ENCODE results near the gene HRH1.

The HRH1 gene

GRCh38 chr3:11146773-11147660 is 7.3 kb upstream of the HRH1 start:
- Histone ChIP-seq H3K4me3 (ENCODE audit: low read depth, low read length) (no peak overlapping the region), H3K4me1 (no peaks in the 10 kb centered on the region), H3K79me2 (no peaks in the 10 kb centered on the region), H3K27me3 (ENCODE audit: control insufficient read depth, insufficient read depth, low read length) (no peaks in the 10 kb centered on the region), H3K4me2 (ENCODE audit: low read length) (no peak overlapping the region), H3K27ac (no peak overlapping the region), H3K36me3 (ENCODE audit: control insufficient read depth, insufficient read depth, low read length) (no peaks in the 10 kb centered on the region), H2AFZ (no peak overlapping the region), H3K9me3 (ENCODE audit: control insufficient read depth, low read length) (no peaks in the 10 kb centered on the region), H3K9ac (no peak overlapping the region)
- no peak for TF ChIP-seq CTCF (IDR thresholded peaks at IDR 0.05)

GRCh38 chr3:11150256-11150655 is 4.0 kb upstream of the HRH1 start:
- Histone ChIP-seq H3K27me3 (ENCODE audit: control insufficient read depth, insufficient read depth, low read length) (no peaks in the 10 kb centered on the region), H2AFZ (no peak overlapping the region), H3K9ac (no peak overlapping the region), H3K4me3 (ENCODE audit: low read depth, low read length) (no peak overlapping the region), H3K9me3 (ENCODE audit: control insufficient read depth, low read length) (no peaks in the 10 kb centered on the region), H3K79me2 (no peaks in the 10 kb centered on the region), H3K36me3 (ENCODE audit: control insufficient read depth, insufficient read depth, low read length) (no peaks in the 10 kb centered on the region), H3K4me1 (no peaks in the 10 kb centered on the region), H3K4me2 (ENCODE audit: low read length) (no peak overlapping the region), H3K27ac (no peak overlapping the region)
- TF ChIP-seq CTCF (IDR thresholded peaks at IDR 0.05), result no peak

GRCh38 chr3:11152301-11152700 is 2.0 kb upstream of the HRH1 start:
- Histone ChIP-seq H3K4me1 (no peaks in the 10 kb centered on the region), H3K27ac (no peak overlapping the region), H3K27me3 (ENCODE audit: control insufficient read depth, insufficient read depth, low read length) (no peaks in the 10 kb centered on the region), H3K9ac (no peak overlapping the region), H2AFZ (no peak overlapping the region), H3K4me2 (ENCODE audit: low read length) (no peak overlapping the region), H3K36me3 (ENCODE audit: control insufficient read depth, insufficient read depth, low read length) (no peaks in the 10 kb centered on the region), H3K79me2 (no peaks in the 10 kb centered on the region), H3K4me3 (ENCODE audit: low read depth, low read length) (no peak overlapping the region), H3K9me3 (ENCODE audit: control insufficient read depth, low read length) (no peaks in the 10 kb centered on the region)
- no peak for TF ChIP-seq CTCF (IDR thresholded peaks at IDR 0.05)

- H3K9me3 ChIP-seq (ENCODE audit: control insufficient read depth, low read length), result no peaks in the 10 kb centered on the region
- peak overlapping the region; percentile 47 for H3K4me2 ChIP-seq (ENCODE audit: low read length)
- TF ChIP-seq CTCF (IDR thresholded peaks at IDR 0.05), result no peak
- peak overlapping the region; percentile 68 for H2AFZ ChIP-seq
- H3K9ac ChIP-seq, result no peak overlapping the region
- H3K4me1 ChIP-seq, result no peaks in the 10 kb centered on the region
- H3K4me3 ChIP-seq (ENCODE audit: low read depth, low read length), result no peak overlapping the region
- H3K27me3 ChIP-seq (ENCODE audit: control insufficient read depth, insufficient read depth, low read length), result no peaks in the 10 kb centered on the region
- no peaks in the 10 kb centered on the region for H3K79me2 ChIP-seq
- no peak overlapping the region for H3K27ac ChIP-seq
- H3K36me3 ChIP-seq (ENCODE audit: control insufficient read depth, insufficient read depth, low read length), result no peaks in the 10 kb centered on the region
These were observed 646 bp downstream of the HRH1 start for GRCh38 chr3:11154953-11155325.

All from parathyroid adenoma (tissue), 2 donors.